Stimulated activated CD8-positive, alpha-beta memory T cell treated with anti-CD3 and anti-CD28 coated beads, Interleukin-15, amount 100 ng/mL, for 24 hours (primary cell): ENCODE measurements around the gene ATP10B.

ENCODE experiments used
- DNase-seq: peaks from one replicate; pipeline ENCODE4 v3.0.0-alpha.2; 2020; ENCODE audit warnings: low read depth

Gene ATP10B

GRCh38 chr5:160547872-160548271, 304.1 kb downstream of the ATP10B start:
- no peak for DNase-seq

GRCh38 chr5:160547061-160547460, 304.9 kb downstream of the ATP10B start:
- no peak for DNase-seq

- DNase-seq, result no peak
These were observed 306.2 kb downstream of the ATP10B start for GRCh38 chr5:160545832-160546231.

GRCh38 chr5:160543395-160543794, 308.6 kb downstream of the ATP10B start:
- DNase-seq, result no peak

GRCh38 chr5:160542840-160543239, 309.2 kb downstream of the ATP10B start:
- no peak for DNase-seq

- DNase-seq, result no peak
These were observed 309.7 kb downstream of the ATP10B start for GRCh38 chr5:160542281-160542680.

GRCh38 chr5:160539431-160539830, 312.6 kb downstream of the ATP10B start:
- DNase-seq, result peak; percentile 5

GRCh38 chr5:160537940-160538339, 314.1 kb downstream of the ATP10B start:
- DNase-seq, result no peak

- DNase-seq, result no peak
These were observed 314.9 kb downstream of the ATP10B start for GRCh38 chr5:160537116-160537515.

- DNase-seq, result no peak
These were observed 317.1 kb downstream of the ATP10B start for GRCh38 chr5:160534914-160535313.

GRCh38 chr5:160534125-160534524, 317.9 kb downstream of the ATP10B start:
- no peak for DNase-seq

GRCh38 chr5:160525471-160526261, 326.3 kb downstream of the ATP10B start:
- no peak for DNase-seq

GRCh38 chr5:160524827-160525226, 327.2 kb downstream of the ATP10B start:
- no peak for DNase-seq

GRCh38 chr5:160523502-160524163, 328.4 kb downstream of the ATP10B start:
- no peak for DNase-seq

GRCh38 chr5:160521392-160521663, 330.7 kb downstream of the ATP10B start:
- DNase-seq, result no peak

- DNase-seq, result no peak
These were observed 331.2 kb downstream of the ATP10B start for GRCh38 chr5:160520609-160521391.

GRCh38 chr5:160516696-160517530, 335.1 kb downstream of the ATP10B start:
- no peak for DNase-seq

- DNase-seq, result no peak
These were observed 337.1 kb downstream of the ATP10B start for GRCh38 chr5:160514866-160515265.

GRCh38 chr5:160514191-160514590, 337.8 kb downstream of the ATP10B start:
- no peak for DNase-seq

GRCh38 chr5:160513485-160513884, 338.5 kb downstream of the ATP10B start:
- DNase-seq, result no peak
